ENCODE data around the gene GPR137.

Gene GPR137

GRCh38 chr11:64284962-64285884 is at the start of gene GPR137:
GPR137 (plus strand) TSS chr11:64285848; CDS start chr11:64286525, 677 bp downstream.
- H3K9me3 ChIP-seq (ENCODE audit: control insufficient read depth in 2 of 2, low read length in 2 of 2), result no peaks in the 10 kb centered on the region
- peaks cover 28% of the 10 kb centered on the region for H3K4me1 ChIP-seq (ENCODE audit: control insufficient read depth, insufficient read depth, low read length)

GRCh38 chr11:64237484-64237951 is 48.1 kb upstream of the GPR137 start:
- no peak overlapping the region for H3K9ac ChIP-seq (ENCODE audit: low read length in 2 of 2)
- peak overlapping the region; percentile 31 for H3K27ac ChIP-seq (ENCODE audit: low read length)
- peaks cover 8 to 10% of the 10 kb centered on the region in 2 donors for H3K36me3 ChIP-seq (ENCODE audit: control insufficient read depth in 2 of 2, insufficient read depth in 2 of 2, low read length in 2 of 2)
- peaks cover 49% of the 10 kb centered on the region for H3K4me1 ChIP-seq (ENCODE audit: control insufficient read depth, insufficient read depth, low read length)
- H3K4me3 ChIP-seq (ENCODE audit: low read length in 2 of 2), result no peak overlapping the region
- H3K27me3 ChIP-seq (ENCODE audit: control insufficient read depth in 1 of 2, insufficient read depth in 2 of 2, low read length in 2 of 2), result no peaks in the 10 kb centered on the region
- no peaks in the 10 kb centered on the region for H3K9me3 ChIP-seq (ENCODE audit: control insufficient read depth in 2 of 2, low read length in 2 of 2)

More at GRCh38 chr11:64284962-64285884, at the start of gene GPR137:
- peak within 1 kb of the TSS; percentile 89 to 98 for H3K9ac ChIP-seq (ENCODE audit: low read length in 2 of 2)
- peak within 1 kb of the TSS; percentile 96 for H3K27ac ChIP-seq (ENCODE audit: low read length)
- peaks cover 4 to 10% of the 10 kb centered on the region in 2 donors for H3K36me3 ChIP-seq (ENCODE audit: control insufficient read depth in 2 of 2, insufficient read depth in 2 of 2, low read length in 2 of 2)
- H3K4me3 ChIP-seq (ENCODE audit: low read length in 2 of 2), result peak within 1 kb of the TSS; percentile 93 to 96
- peaks cover under 1 to 3% of the 10 kb centered on the region in 2 donors for H3K27me3 ChIP-seq (ENCODE audit: control insufficient read depth in 1 of 2, insufficient read depth in 2 of 2, low read length in 2 of 2)

DNA sequence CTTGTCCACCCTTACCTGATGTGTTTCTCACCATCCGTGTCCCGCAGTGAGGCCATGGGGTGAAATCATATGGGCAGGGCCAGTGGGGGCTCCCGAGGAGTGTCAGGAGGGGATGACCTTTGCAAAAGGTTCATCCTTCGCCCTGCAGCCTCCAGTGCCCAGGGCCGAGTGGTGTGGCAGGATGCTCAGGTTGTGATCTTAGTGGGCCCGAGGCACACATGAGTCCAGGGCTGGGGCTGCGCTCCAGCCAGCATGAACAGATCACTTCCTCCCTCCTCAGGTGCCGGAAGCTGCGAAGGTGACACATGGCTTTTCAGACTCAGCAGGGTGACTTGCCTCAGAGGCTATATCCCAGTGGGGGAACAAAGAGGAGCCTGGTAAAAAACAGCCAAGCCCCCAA is 47.6 kb upstream of the GPR137 start:
- H3K4me1 ChIP-seq (ENCODE audit: control insufficient read depth, insufficient read depth, low read length), result peaks cover 49% of the 10 kb centered on the region
- H3K27me3 ChIP-seq (ENCODE audit: control insufficient read depth in 1 of 2, insufficient read depth in 2 of 2, low read length in 2 of 2), result no peaks in the 10 kb centered on the region
- no peaks in the 10 kb centered on the region for H3K9me3 ChIP-seq (ENCODE audit: control insufficient read depth in 2 of 2, low read length in 2 of 2)
- no peak overlapping the region for H3K4me3 ChIP-seq (ENCODE audit: low read length in 2 of 2)
- H3K27ac ChIP-seq (ENCODE audit: low read length), result peak overlapping the region; percentile 31
- peaks cover 8 to 10% of the 10 kb centered on the region in 2 donors for H3K36me3 ChIP-seq (ENCODE audit: control insufficient read depth in 2 of 2, insufficient read depth in 2 of 2, low read length in 2 of 2)
- H3K9ac ChIP-seq (ENCODE audit: low read length in 2 of 2), result no peak overlapping the region

DNA sequence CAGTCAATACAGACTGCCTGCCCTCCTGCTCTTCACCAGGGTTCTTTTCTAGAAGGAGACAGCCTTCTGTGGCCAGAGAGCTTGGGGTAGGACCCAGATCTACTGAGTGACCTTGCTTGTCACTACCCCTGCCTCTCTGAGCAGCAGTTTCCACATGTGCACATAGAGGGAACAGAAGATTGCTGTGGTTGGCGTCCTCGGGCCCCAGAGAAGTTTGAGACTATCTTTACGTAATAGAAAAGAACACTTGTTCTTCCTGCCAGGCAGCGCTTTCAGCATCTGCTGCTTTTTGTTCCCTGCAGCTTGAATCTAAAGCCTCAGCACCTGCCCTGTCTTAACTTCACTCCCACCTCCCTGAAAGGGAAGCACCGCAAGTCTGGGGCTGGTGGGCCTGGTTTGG is 46.6 kb upstream of the GPR137 start:
- Histone ChIP-seq H3K4me1 (ENCODE audit: control insufficient read depth, insufficient read depth, low read length) (peaks cover 46% of the 10 kb centered on the region), H3K27me3 (ENCODE audit: control insufficient read depth in 1 of 2, insufficient read depth in 2 of 2, low read length in 2 of 2) (no peaks in the 10 kb centered on the region), H3K4me3 (ENCODE audit: low read length in 2 of 2) (no peak overlapping the region), H3K36me3 (ENCODE audit: control insufficient read depth in 2 of 2, insufficient read depth in 2 of 2, low read length in 2 of 2) (peaks cover 8 to 17% of the 10 kb centered on the region in 2 donors), H3K27ac (ENCODE audit: low read length) (no peak overlapping the region), H3K9me3 (ENCODE audit: control insufficient read depth in 2 of 2, low read length in 2 of 2) (no peaks in the 10 kb centered on the region), H3K9ac (ENCODE audit: low read length in 2 of 2) (no peak overlapping the region)

DNA sequence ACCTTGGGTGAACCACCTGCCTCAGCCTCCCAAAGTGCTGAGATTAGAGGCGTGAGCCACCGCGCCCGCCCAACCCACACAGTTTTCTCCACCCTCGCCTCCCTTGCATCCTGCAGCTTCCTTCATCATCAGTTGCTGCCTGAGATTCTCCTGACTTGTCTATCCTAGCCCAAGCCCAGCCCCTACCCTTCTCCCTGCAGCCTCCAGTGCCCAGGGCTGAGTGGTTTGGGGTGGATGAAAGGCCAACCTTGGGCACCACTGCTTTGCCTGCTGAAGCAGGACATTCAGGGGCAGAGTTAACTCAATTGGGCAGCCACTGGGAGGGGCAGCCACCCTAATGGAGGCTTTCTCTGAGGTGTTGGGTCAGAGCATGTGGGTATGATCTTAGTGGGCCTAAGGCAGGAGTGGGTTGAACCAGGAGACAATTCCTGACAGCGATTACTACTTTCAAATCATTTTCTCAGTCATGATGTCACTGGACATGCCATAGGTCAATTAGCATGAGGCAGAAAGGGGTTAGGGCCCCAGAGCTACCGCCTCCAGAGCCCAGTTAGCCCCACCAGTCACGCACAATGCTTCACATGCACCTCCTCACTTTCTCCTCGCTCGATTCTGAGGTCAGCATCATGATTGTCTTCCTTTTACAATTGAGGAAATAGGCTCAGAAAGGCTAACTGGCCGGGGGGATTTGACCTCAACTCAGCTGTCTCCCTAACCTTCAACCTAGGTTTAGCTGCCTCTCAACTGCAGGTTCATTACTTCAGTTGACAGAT is 45.8 kb upstream of the GPR137 start:
- H3K4me3 ChIP-seq (ENCODE audit: low read length in 2 of 2), result peak overlapping the region; percentile 67 to 81

DNA sequence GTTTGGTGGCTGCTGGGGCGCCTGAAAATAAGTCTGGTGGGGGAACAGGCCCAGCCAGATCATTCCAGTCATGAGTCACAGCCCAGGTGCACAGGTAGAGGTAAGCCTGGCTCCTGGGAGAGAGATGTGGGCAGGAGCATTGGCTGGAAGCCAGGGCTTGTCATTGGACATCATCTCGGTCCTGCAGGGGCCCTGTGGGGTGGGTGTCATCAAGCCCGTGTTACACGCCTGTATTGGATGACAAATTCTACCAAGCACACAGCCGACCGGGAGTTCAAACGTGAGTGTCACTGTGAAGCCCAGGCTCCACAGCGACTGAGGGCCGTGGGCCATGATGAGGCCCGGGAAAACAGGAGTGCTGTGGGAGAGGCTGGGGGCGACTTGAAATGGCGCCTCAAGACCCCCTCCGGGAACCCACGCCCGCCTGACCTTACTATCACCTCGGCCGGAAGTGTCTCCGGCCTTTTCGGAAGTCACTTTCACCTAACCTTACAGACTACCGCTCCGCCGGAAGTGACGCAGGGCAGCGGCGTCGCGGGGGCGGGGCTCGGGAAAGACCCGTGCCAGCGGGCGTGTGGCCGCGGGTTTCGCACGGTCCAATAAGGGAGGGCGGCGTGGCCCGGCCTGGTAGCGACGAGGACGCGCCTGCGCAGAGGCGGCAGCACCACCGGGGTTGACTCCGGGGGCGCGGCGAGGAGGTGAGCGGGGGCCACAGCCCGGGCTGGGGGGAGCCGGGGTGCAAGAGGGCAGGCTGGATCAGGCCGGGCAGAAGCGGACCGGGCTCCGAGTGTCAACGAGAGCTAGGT is 45.0 kb upstream of the GPR137 start, which contains the start of gene FKBP2:
Gene FKBP2 (plus strand): TSS at position 661 of the 806 bp plus-strand sequence. CDS start 1,293 bp downstream, outside the sequence.
- Histone ChIP-seq H3K9ac (ENCODE audit: low read length in 2 of 2) (peak within 1 kb of the TSS; percentile 84 to 97), H3K36me3 (ENCODE audit: control insufficient read depth in 2 of 2, insufficient read depth in 2 of 2, low read length in 2 of 2) (peaks cover 8 to 17% of the 10 kb centered on the region in 2 donors), H3K4me3 (ENCODE audit: low read length in 2 of 2) (peak within 1 kb of the TSS; percentile 75 to 86), H3K27me3 (ENCODE audit: control insufficient read depth in 1 of 2, insufficient read depth in 2 of 2, low read length in 2 of 2) (no peaks in the 10 kb centered on the region), H3K9me3 (ENCODE audit: control insufficient read depth in 2 of 2, low read length in 2 of 2) (no peaks in the 10 kb centered on the region), H3K27ac (ENCODE audit: low read length) (peak within 1 kb of the TSS; percentile 100), H3K4me1 (ENCODE audit: control insufficient read depth, insufficient read depth, low read length) (peaks cover 45% of the 10 kb centered on the region)

More for the DNA sequence above, 45.8 kb upstream of the GPR137 start:
- peak overlapping the region; percentile 84 to 97 for H3K9ac ChIP-seq (ENCODE audit: low read length in 2 of 2)
- H3K36me3 ChIP-seq (ENCODE audit: control insufficient read depth in 2 of 2, insufficient read depth in 2 of 2, low read length in 2 of 2), result peaks cover 8 to 17% of the 10 kb centered on the region in 2 donors
- H3K27ac ChIP-seq (ENCODE audit: low read length), result peak overlapping the region; percentile 100
- H3K27me3 ChIP-seq (ENCODE audit: control insufficient read depth in 1 of 2, insufficient read depth in 2 of 2, low read length in 2 of 2), result no peaks in the 10 kb centered on the region
- peaks cover 45% of the 10 kb centered on the region for H3K4me1 ChIP-seq (ENCODE audit: control insufficient read depth, insufficient read depth, low read length)
- no peaks in the 10 kb centered on the region for H3K9me3 ChIP-seq (ENCODE audit: control insufficient read depth in 2 of 2, low read length in 2 of 2)

DNA sequence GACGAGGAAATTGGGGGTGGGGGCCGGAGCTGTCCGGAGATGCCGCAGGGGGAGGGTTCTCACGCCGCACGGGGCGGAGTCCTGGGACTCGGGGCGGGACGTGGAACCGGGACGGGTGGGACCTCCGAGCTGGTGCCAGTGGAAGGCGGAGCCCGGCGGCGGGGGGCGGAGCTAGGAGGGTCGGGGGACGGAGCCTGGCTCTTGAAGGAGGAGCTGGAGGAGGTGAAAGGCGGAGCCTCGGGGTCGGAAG is 44.5 kb upstream of the GPR137 start:
- H3K9me3 ChIP-seq (ENCODE audit: control insufficient read depth in 2 of 2, low read length in 2 of 2), result no peaks in the 10 kb centered on the region
- no peaks in the 10 kb centered on the region for H3K27me3 ChIP-seq (ENCODE audit: control insufficient read depth in 1 of 2, insufficient read depth in 2 of 2, low read length in 2 of 2)
- peaks cover 8 to 17% of the 10 kb centered on the region in 2 donors for H3K36me3 ChIP-seq (ENCODE audit: control insufficient read depth in 2 of 2, insufficient read depth in 2 of 2, low read length in 2 of 2)
- H3K4me1 ChIP-seq (ENCODE audit: control insufficient read depth, insufficient read depth, low read length), result peaks cover 45% of the 10 kb centered on the region
- H3K4me3 ChIP-seq (ENCODE audit: low read length in 2 of 2), result peak overlapping the region; percentile 63 to 86
- H3K27ac ChIP-seq (ENCODE audit: low read length), result peak overlapping the region; percentile 100
- H3K9ac ChIP-seq (ENCODE audit: low read length in 2 of 2), result peak overlapping the region; percentile 80 to 84

DNA sequence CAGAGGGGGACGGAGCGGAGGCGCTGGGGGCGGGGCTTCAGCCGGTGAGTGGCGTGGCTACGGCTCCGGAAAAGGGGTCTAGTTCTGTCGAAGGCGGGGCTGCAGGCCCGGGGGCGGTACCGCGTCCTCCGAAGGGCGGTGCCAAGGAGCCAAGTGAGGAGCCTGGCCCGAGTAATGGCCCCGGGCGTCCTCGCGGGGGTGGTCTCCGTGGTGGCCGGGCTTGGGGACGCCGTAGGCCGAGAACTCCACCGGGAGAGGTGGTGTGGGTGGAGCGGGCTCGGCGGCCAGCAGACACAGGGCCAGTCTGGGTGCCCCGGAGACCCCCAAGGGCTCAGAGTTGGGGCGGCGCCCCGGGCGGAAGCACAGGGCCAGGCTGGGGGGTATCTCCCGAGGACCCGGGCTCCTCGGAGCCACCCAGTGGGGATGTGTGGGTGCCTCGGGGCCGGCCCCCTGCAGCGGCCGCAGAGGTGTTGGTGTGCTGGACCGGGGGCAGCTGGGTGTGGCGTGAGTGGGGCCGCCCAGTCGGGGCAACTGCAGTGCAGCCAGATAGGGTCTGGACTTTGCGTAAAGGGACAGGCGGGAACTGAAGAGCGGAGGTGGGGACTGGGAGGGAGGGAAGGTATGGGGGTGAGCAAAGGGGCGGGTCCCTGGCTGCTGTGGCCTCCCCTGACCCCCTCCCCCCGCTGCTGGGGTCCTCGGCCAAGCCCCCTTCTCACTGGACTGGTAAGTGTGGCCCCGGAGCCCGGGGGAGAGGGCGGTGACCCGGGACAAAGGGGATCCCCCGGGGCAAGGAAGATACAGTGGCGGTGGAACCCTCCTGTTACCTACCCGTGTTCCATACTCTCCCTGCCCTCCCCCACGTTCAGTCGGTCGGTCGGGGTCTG is 43.9 kb upstream of the GPR137 start:
- peak overlapping the region; percentile 73 to 74 for H3K9ac ChIP-seq (ENCODE audit: low read length in 2 of 2)
- peaks cover 46% of the 10 kb centered on the region for H3K4me1 ChIP-seq (ENCODE audit: control insufficient read depth, insufficient read depth, low read length)
- no peaks in the 10 kb centered on the region for H3K27me3 ChIP-seq (ENCODE audit: control insufficient read depth in 1 of 2, insufficient read depth in 2 of 2, low read length in 2 of 2)
- H3K36me3 ChIP-seq (ENCODE audit: control insufficient read depth in 2 of 2, insufficient read depth in 2 of 2, low read length in 2 of 2), result peaks cover 8 to 17% of the 10 kb centered on the region in 2 donors
- H3K27ac ChIP-seq (ENCODE audit: low read length), result peak overlapping the region; percentile 100
- no peaks in the 10 kb centered on the region for H3K9me3 ChIP-seq (ENCODE audit: control insufficient read depth in 2 of 2, low read length in 2 of 2)
- H3K4me3 ChIP-seq (ENCODE audit: low read length in 2 of 2), result peak overlapping the region; percentile 75 to 86

- H3K27ac ChIP-seq (ENCODE audit: low read length), result peak overlapping the region; percentile 18
- H3K36me3 ChIP-seq (ENCODE audit: control insufficient read depth in 2 of 2, insufficient read depth in 2 of 2, low read length in 2 of 2), result peaks cover 0 to 9% of the 10 kb centered on the region in 2 donors
- H3K4me1 ChIP-seq (ENCODE audit: control insufficient read depth, insufficient read depth, low read length), result peaks cover 57% of the 10 kb centered on the region
- no peaks in the 10 kb centered on the region for H3K9me3 ChIP-seq (ENCODE audit: control insufficient read depth in 2 of 2, low read length in 2 of 2)
- peak overlapping the region in 1 of 2 donors; percentile 8 for H3K4me3 ChIP-seq (ENCODE audit: low read length in 2 of 2)
- H3K27me3 ChIP-seq (ENCODE audit: control insufficient read depth in 1 of 2, insufficient read depth in 2 of 2, low read length in 2 of 2), result no peaks in the 10 kb centered on the region
- H3K9ac ChIP-seq (ENCODE audit: low read length in 2 of 2), result no peak overlapping the region
Measured at GRCh38 chr11:64243236-64243854, 42.3 kb upstream of the GPR137 start.

Measured in stomach smooth muscle (tissue), 2 donors.